Right renal pelvis (tissue), 4 donors: ENCODE measurements around the gene CREBZF. TPM values are rescaled to one million over a fixed set of nuclear protein-coding genes. Genes with fewer than 3 reads are reported as not detected.
A peak's percentile ranks its signal among the peaks of the same experiment; 100 is the strongest.
"Not testable (repeated sequence)": the region's sequence is repeated elsewhere in the genome, so short reads cannot be mapped to it uniquely, and the experiment has no call there.

Experiments used
- DNase-seq, 4 donors: peaks; one replicate each; pipeline ENCODE4 v3.0.0-alpha.2; 2013; ENCODE audit warnings: low read depth in 4 of 4, low spot score in 3 of 4, missing footprints in 1 of 4
- polyA plus RNA-seq, 4 donors: library from polyadenylated mRNA; unstranded; fragments of 120-200 nt; gene quantifications; one replicate each; pipeline ENCODE4 v1.2.1, GENCODE V29; 2013; ENCODE audit not compliant: insufficient read length in 4 of 4

The CREBZF gene
- polyA plus RNA-seq, 4 donors, result 100 to 125 (median 118) TPM

GRCh38 chr11:85672105-85672902, 7.4 kb upstream of the CREBZF start:
- DNase-seq, result no peak

GRCh38 chr11:85670949-85671663, 6.2 kb upstream of the CREBZF start:
- DNase-seq, result not testable (repeated sequence)

- DNase-seq, result no peak
Measured at GRCh38 chr11:85668157-85668556, 3.2 kb upstream of the CREBZF start.

GRCh38 chr11:85666687-85667086, 1.8 kb upstream of the CREBZF start:
- no peak for DNase-seq

GRCh38 chr11:85665733-85666132, 804 bp upstream of the CREBZF start:
- DNase-seq, result no peak

- DNase-seq, result peak in 2 of 4 donors; percentile 58 to 63
Measured at GRCh38 chr11:85663753-85664614, 945 bp downstream of the CREBZF start.

GRCh38 chr11:85663080-85663752, 1.7 kb downstream of the CREBZF start:
- DNase-seq, result no peak

- DNase-seq, result no peak
Measured at GRCh38 chr11:85661972-85662664, 2.8 kb downstream of the CREBZF start.

- DNase-seq, result no peak
Measured at GRCh38 chr11:85658180-85658579, 6.7 kb downstream of the CREBZF start.

- DNase-seq, result no peak
Measured at GRCh38 chr11:85656777-85657176, 8.2 kb downstream of the CREBZF start.

GRCh38 chr11:85654343-85654742, 10.6 kb downstream of the CREBZF start:
- DNase-seq, result not testable (repeated sequence)

GRCh38 chr11:85652786-85653447, 12.0 kb downstream of the CREBZF start:
- DNase-seq, result no peak

GRCh38 chr11:85651118-85651517, 13.8 kb downstream of the CREBZF start:
- DNase-seq, result no peak

- peak; percentile 74 to 80 (median 76) for DNase-seq
Measured at GRCh38 chr11:85647604-85648299, 17.2 kb downstream of the CREBZF start, which contains the start of gene TMEM126A. TMEM126A (plus strand) TSS chr11:85647967; CDS start chr11:85650256, 2,289 bp downstream.

- no peak for DNase-seq
Measured at GRCh38 chr11:85647078-85647477, 17.9 kb downstream of the CREBZF start.

- DNase-seq, result no peak
Measured at GRCh38 chr11:85643191-85643614, 21.7 kb downstream of the CREBZF start.

- DNase-seq, result no peak
Measured at GRCh38 chr11:85634747-85635146, 30.2 kb downstream of the CREBZF start.

GRCh38 chr11:85628771-85629341, 36.1 kb downstream of the CREBZF start:
- DNase-seq, result no peak
